Astrocyte (in vitro differentiated cells and primary cell): Measurements from ENCODE around the gene CDO1. TPM values are rescaled to one million over a fixed set of nuclear protein-coding genes. Genes with fewer than 3 reads are reported as not detected.
A peak's percentile ranks its signal among the peaks of the same experiment; 100 is the strongest.

ENCODE experiments used
- DNase-seq: peaks from one replicate; pipeline ENCODE4 v3.0.0-alpha.2; 2010; ENCODE audit warnings: low read depth
- FAIRE-seq: peaks from 2 replicates; lab custom pipeline; 2011; peaks lifted over from hg19 to GRCh38; lab: Jason Lieb, UNC
- H2AFZ ChIP-seq: 2 replicates; pipeline ENCODE4 v1.6.0; 2012; ENCODE audit warnings: low read depth, low read length, inconsistent platforms
- H3K27ac ChIP-seq: 2 replicates; pipeline ENCODE4 v1.5.1; 2011; ENCODE audit warnings: low read depth, low read length, inconsistent platforms
- H3K27me3 ChIP-seq: 2 replicates; pipeline ENCODE4 v1.6.0; 2011; ENCODE audit warnings: low read length, inconsistent platforms; ENCODE audit not compliant: insufficient read depth
- H3K36me3 ChIP-seq: 2 replicates; pipeline ENCODE4 v1.5.1; 2011; ENCODE audit warnings: low read length, inconsistent platforms; ENCODE audit not compliant: insufficient read depth
- H3K4me1 ChIP-seq: 2 replicates; pipeline ENCODE4 v1.5.1; 2011; ENCODE audit warnings: low read length, inconsistent platforms; ENCODE audit not compliant: insufficient read depth
- H3K4me2 ChIP-seq: 2 replicates; pipeline ENCODE4 v1.6.0; 2012; ENCODE audit warnings: low read length, inconsistent platforms
- H3K4me3 ChIP-seq: 2 replicates; pipeline ENCODE4 v1.5.1; 2011; ENCODE audit warnings: low read depth, mild to moderate bottlenecking, low read length, inconsistent platforms; ENCODE audit not compliant: insufficient read depth
- H3K79me2 ChIP-seq: 2 replicates; pipeline ENCODE4 v1.6.0; 2012; ENCODE audit warnings: mild to moderate bottlenecking, low read length, inconsistent platforms; ENCODE audit not compliant: insufficient read depth
- H3K9ac ChIP-seq: 2 replicates; pipeline ENCODE4 v1.6.0; 2012; ENCODE audit warnings: mild to moderate bottlenecking, low read length, inconsistent platforms
- H3K9me3 ChIP-seq: 2 replicates; pipeline ENCODE4 v1.5.1; 2012; ENCODE audit warnings: low read depth, mild to moderate bottlenecking, low read length, inconsistent platforms; ENCODE audit not compliant: insufficient read depth
- H4K20me1 ChIP-seq: 2 replicates; pipeline ENCODE4 v1.6.0; 2012; ENCODE audit warnings: low read length, inconsistent platforms; ENCODE audit not compliant: insufficient read depth
- H3K27ac Mint-ChIP-seq: one replicate; pipeline ENCODE4 v1.8.0; 2021; ENCODE audit warnings: mild to moderate bottlenecking, mixed read lengths; ENCODE audit not compliant: unreplicated experiment
- H3K27me3 Mint-ChIP-seq: one replicate; pipeline ENCODE4 v1.8.0; 2021; ENCODE audit warnings: low read depth, mixed read lengths; ENCODE audit not compliant: unreplicated experiment
- H3K36me3 Mint-ChIP-seq: one replicate; pipeline ENCODE4 v1.8.0; 2021; ENCODE audit warnings: low read depth, mixed read lengths; ENCODE audit not compliant: unreplicated experiment
- H3K4me1 Mint-ChIP-seq: one replicate; pipeline ENCODE4 v1.8.0; 2021; ENCODE audit warnings: low read depth, mixed read lengths; ENCODE audit not compliant: unreplicated experiment
- H3K4me3 Mint-ChIP-seq: one replicate; pipeline ENCODE4 v1.8.0; 2021; ENCODE audit warnings: mild to moderate bottlenecking, moderate library complexity, mixed read lengths; ENCODE audit not compliant: unreplicated experiment
- H3K9me3 Mint-ChIP-seq: one replicate; pipeline ENCODE4 v1.8.0; 2021; ENCODE audit warnings: mild to moderate bottlenecking, mixed read lengths; ENCODE audit not compliant: unreplicated experiment
- CTCF ChIP-seq: IDR thresholded peaks from 2 replicates; pipeline ENCODE4 v1.5.1; 2011; ENCODE audit warnings: low read depth, mild to moderate bottlenecking, inconsistent platforms, low read length, moderate library complexity; ENCODE audit not compliant: insufficient read depth
- EZH2 ChIP-seq: IDR thresholded peaks from 2 replicates; pipeline ENCODE4 v1.6.1; 2012; ENCODE audit warnings: mild to moderate bottlenecking, low read length, inconsistent platforms; ENCODE audit not compliant: insufficient read depth
- total RNA-seq: library from RNA; stranded (reverse); gene quantifications from 2 replicates; pipeline ENCODE4 v1.2.1, GENCODE V29; 2021

The CDO1 gene
- total RNA-seq, 1 donor from 2014 or later: 6.1 TPM

- Histone ChIP-seq H3K79me2 (peaks cover 99% of the 10 kb centered on the region), H3K9me3 (no peaks in the 10 kb centered on the region), H3K36me3 (no peaks in the 10 kb centered on the region), H3K9ac (no peak overlapping the region), H3K27ac (no peak overlapping the region), H3K4me3 (no peak overlapping the region), H4K20me1 (peaks cover 73% of the 10 kb centered on the region), H3K27me3 (no peaks in the 10 kb centered on the region), H3K4me2 (no peak overlapping the region), H2AFZ (no peak overlapping the region), H3K4me1 (no peaks in the 10 kb centered on the region)
- Mint-ChIP-seq H3K4me1 (peaks cover 18% of the 10 kb centered on the region), H3K9me3 (no peaks in the 10 kb centered on the region), H3K36me3 (peaks cover 8% of the 10 kb centered on the region), H3K27me3 (no peaks in the 10 kb centered on the region), H3K27ac (no peak overlapping the region), H3K4me3 (no peak overlapping the region)
- DNase-seq: no peak
- no peak for FAIRE-seq
- no peak for TF ChIP-seq EZH2
- TF ChIP-seq CTCF: no peak
These were observed 39.5 kb upstream of the CDO1 start for GRCh38 chr5:115855959-115856358.

GRCh38 chr5:115854139-115854538 lies 37.7 kb upstream of the CDO1 start:
- Histone ChIP-seq H3K9ac (no peak overlapping the region), H3K9me3 (no peaks in the 10 kb centered on the region), H3K4me3 (no peak overlapping the region), H4K20me1 (peaks cover 72% of the 10 kb centered on the region), H3K4me2 (no peak overlapping the region), H3K36me3 (no peaks in the 10 kb centered on the region), H3K79me2 (peaks cover 99% of the 10 kb centered on the region), H3K4me1 (no peaks in the 10 kb centered on the region), H2AFZ (no peak overlapping the region), H3K27ac (no peak overlapping the region), H3K27me3 (no peaks in the 10 kb centered on the region)
- H3K27me3 Mint-ChIP-seq: no peaks in the 10 kb centered on the region
- TF ChIP-seq EZH2 (no peak), CTCF (no peak)
- DNase-seq (no peak), FAIRE-seq (no peak)
- H3K36me3 Mint-ChIP-seq: peaks cover 8% of the 10 kb centered on the region
- peak overlapping the region; percentile 19 for H3K27ac Mint-ChIP-seq
- no peaks in the 10 kb centered on the region for H3K9me3 Mint-ChIP-seq
- peaks cover 17% of the 10 kb centered on the region for H3K4me1 Mint-ChIP-seq
- H3K4me3 Mint-ChIP-seq: no peak overlapping the region

GRCh38 chr5:115850744-115851416 lies 34.4 kb upstream of the CDO1 start:
- peaks cover 10% of the 10 kb centered on the region for H3K4me1 Mint-ChIP-seq
- TF ChIP-seq CTCF (no peak), EZH2 (no peak)
- no peaks in the 10 kb centered on the region for H3K9me3 ChIP-seq
- no peaks in the 10 kb centered on the region for H3K36me3 ChIP-seq
- H3K9ac ChIP-seq: no peak overlapping the region
- peak; percentile 64 for DNase-seq
- H3K4me3 ChIP-seq: no peak overlapping the region
- peaks cover 100% of the 10 kb centered on the region for H3K79me2 ChIP-seq
- no peak for FAIRE-seq
- H2AFZ ChIP-seq: no peak overlapping the region
- no peaks in the 10 kb centered on the region for H3K9me3 Mint-ChIP-seq
- peaks cover 60% of the 10 kb centered on the region for H4K20me1 ChIP-seq
- H3K27me3 Mint-ChIP-seq: no peaks in the 10 kb centered on the region
- H3K4me2 ChIP-seq: peak overlapping the region; percentile 10
- H3K27ac Mint-ChIP-seq: no peak overlapping the region
- H3K4me1 ChIP-seq: no peaks in the 10 kb centered on the region
- H3K36me3 Mint-ChIP-seq: peaks cover 8% of the 10 kb centered on the region
- H3K27me3 ChIP-seq: no peaks in the 10 kb centered on the region
- no peak overlapping the region for H3K27ac ChIP-seq
- no peak overlapping the region for H3K4me3 Mint-ChIP-seq
